Effector memory CD4-positive, alpha-beta T cell (primary cell): ENCODE measurements around the gene TAS2R3.
A peak's percentile ranks its signal among the peaks of the same experiment; 100 is the strongest.

Experiments used
- DNase-seq, 3 donors: peaks; one replicate each; pipeline ENCODE4 v3.0.0-alpha.2; 2020
- H3K27ac ChIP-seq: 2 replicates; pipeline ENCODE4 v1.7.0; 2013; ENCODE audit warnings: mild to moderate bottlenecking, low read length, moderate library complexity; ENCODE audit not compliant: insufficient read depth, poor library complexity, severe bottlenecking
- H3K27me3 ChIP-seq: replicated peaks from 2 replicates; pipeline ENCODE4 v1.7.0; 2013; ENCODE audit warnings: mild to moderate bottlenecking, low read length; ENCODE audit not compliant: insufficient read depth, control insufficient read depth, poor library complexity, severe bottlenecking
- H3K36me3 ChIP-seq: 2 replicates; pipeline ENCODE4 v1.7.0; 2013; ENCODE audit warnings: mild to moderate bottlenecking, low read length, moderate library complexity; ENCODE audit not compliant: control insufficient read depth, insufficient read depth
- H3K4me1 ChIP-seq: 2 replicates; pipeline ENCODE4 v1.7.0; 2013; ENCODE audit warnings: low read length, mild to moderate bottlenecking; ENCODE audit not compliant: control insufficient read depth, insufficient read depth, poor library complexity, severe bottlenecking
- H3K4me3 ChIP-seq: 2 replicates; pipeline ENCODE4 v1.7.0; 2013; ENCODE audit warnings: low read length, low read depth, mild to moderate bottlenecking; ENCODE audit not compliant: insufficient read depth, poor library complexity, severe bottlenecking
- H3K9me3 ChIP-seq: 2 replicates; pipeline ENCODE4 v1.7.0; 2013; ENCODE audit warnings: mild to moderate bottlenecking, low read length, moderate library complexity; ENCODE audit not compliant: control insufficient read depth
- total RNA-seq, 3 donors: gene quantifications; one replicate each; lab custom pipeline; 2026; lab: John Stamatoyannopoulos, UW

Gene TAS2R3, protein sequence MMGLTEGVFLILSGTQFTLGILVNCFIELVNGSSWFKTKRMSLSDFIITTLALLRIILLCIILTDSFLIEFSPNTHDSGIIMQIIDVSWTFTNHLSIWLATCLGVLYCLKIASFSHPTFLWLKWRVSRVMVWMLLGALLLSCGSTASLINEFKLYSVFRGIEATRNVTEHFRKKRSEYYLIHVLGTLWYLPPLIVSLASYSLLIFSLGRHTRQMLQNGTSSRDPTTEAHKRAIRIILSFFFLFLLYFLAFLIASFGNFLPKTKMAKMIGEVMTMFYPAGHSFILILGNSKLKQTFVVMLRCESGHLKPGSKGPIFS
- total RNA-seq = 0 to 0.35 (median 0.09) reads per million in 3 donors

DNA sequence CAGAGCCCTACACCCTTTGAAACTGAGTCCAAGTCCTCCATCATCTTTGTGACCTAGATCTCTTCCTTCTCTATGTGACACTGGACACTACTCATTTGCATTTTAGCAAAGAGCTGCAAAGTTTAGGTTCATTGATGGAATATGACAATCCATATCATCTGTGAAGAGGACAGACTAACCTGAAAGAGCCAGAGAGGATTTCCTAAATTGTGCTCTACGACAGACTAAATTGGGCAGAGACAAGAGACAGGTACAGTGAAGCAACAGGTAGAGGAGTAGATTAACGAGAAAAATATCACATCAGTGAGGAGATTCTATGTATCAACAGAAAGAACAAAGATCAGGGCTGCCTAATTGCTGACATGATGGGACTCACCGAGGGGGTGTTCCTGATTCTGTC lies at the start of gene TAS2R3:
TAS2R3 (plus strand) TSS at position 301 of the 400 bp plus-strand sequence; CDS start at position 363, 62 bp downstream.
- no peaks in the 10 kb centered on the region for H3K4me1 ChIP-seq
- H3K27me3 ChIP-seq = no peaks in the 10 kb centered on the region
- H3K9me3 ChIP-seq = no peaks in the 10 kb centered on the region
- no peak within 1 kb of the TSS for H3K4me3 ChIP-seq
- H3K36me3 ChIP-seq = peaks cover 23% of the 10 kb centered on the region
- no peak within 1 kb of the TSS for H3K27ac ChIP-seq
- no peak for DNase-seq

GRCh38 chr7:141714571-141714970 lies 49.3 kb upstream of the TAS2R3 start:
- no peak overlapping the region for H3K27ac ChIP-seq
- no peaks in the 10 kb centered on the region for H3K9me3 ChIP-seq
- no peak for DNase-seq
- H3K36me3 ChIP-seq = no peaks in the 10 kb centered on the region
- H3K4me1 ChIP-seq = no peaks in the 10 kb centered on the region
- no peaks in the 10 kb centered on the region for H3K27me3 ChIP-seq
- no peak overlapping the region for H3K4me3 ChIP-seq

GRCh38 chr7:141715018-141715417 lies 48.9 kb upstream of the TAS2R3 start:
- Histone ChIP-seq H3K4me3 (no peak overlapping the region), H3K36me3 (no peaks in the 10 kb centered on the region), H3K27ac (no peak overlapping the region), H3K4me1 (no peaks in the 10 kb centered on the region), H3K9me3 (no peaks in the 10 kb centered on the region), H3K27me3 (no peaks in the 10 kb centered on the region)
- DNase-seq = no peak

GRCh38 chr7:141715794-141716689 lies 47.9 kb upstream of the TAS2R3 start:
- Histone ChIP-seq H3K9me3 (no peaks in the 10 kb centered on the region), H3K4me3 (no peak overlapping the region), H3K4me1 (no peaks in the 10 kb centered on the region), H3K36me3 (no peaks in the 10 kb centered on the region), H3K27ac (no peak overlapping the region), H3K27me3 (no peaks in the 10 kb centered on the region)
- no peak for DNase-seq

GRCh38 chr7:141717450-141717849 lies 46.4 kb upstream of the TAS2R3 start:
- no peaks in the 10 kb centered on the region for H3K4me1 ChIP-seq
- no peaks in the 10 kb centered on the region for H3K27me3 ChIP-seq
- H3K27ac ChIP-seq = no peak overlapping the region
- no peak overlapping the region for H3K4me3 ChIP-seq
- H3K36me3 ChIP-seq = no peaks in the 10 kb centered on the region
- H3K9me3 ChIP-seq = no peaks in the 10 kb centered on the region
- DNase-seq = no peak

DNA sequence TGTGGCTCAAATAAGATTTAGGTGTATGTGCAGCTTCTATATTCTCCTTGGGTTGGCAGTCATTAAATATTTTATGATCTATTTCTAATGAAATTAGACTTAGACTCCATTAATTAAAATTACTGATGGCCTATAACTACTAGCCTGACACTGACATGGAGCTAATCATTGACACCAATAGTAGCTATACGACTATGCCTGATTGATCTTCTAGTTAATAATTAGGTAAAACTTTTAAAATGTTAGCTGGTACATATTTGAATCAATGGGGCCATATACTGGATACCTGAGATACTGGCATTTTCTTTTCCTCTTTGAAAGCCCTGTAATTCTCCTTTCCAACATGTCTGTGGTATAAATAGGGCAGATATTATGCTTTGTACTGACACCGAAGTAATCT lies 41.4 kb upstream of the TAS2R3 start:
- H3K27me3 ChIP-seq = no peaks in the 10 kb centered on the region
- no peak overlapping the region for H3K4me3 ChIP-seq
- no peaks in the 10 kb centered on the region for H3K9me3 ChIP-seq
- no peaks in the 10 kb centered on the region for H3K36me3 ChIP-seq
- DNase-seq = no peak
- H3K4me1 ChIP-seq = no peaks in the 10 kb centered on the region
- H3K27ac ChIP-seq = no peak overlapping the region

- Histone ChIP-seq H3K27me3 (no peaks in the 10 kb centered on the region), H3K36me3 (no peaks in the 10 kb centered on the region), H3K9me3 (no peaks in the 10 kb centered on the region), H3K4me1 (no peaks in the 10 kb centered on the region), H3K4me3 (no peak overlapping the region), H3K27ac (no peak overlapping the region)
- no peak for DNase-seq
Observed at GRCh38 chr7:141729020-141729419, 34.9 kb upstream of the TAS2R3 start.

DNA sequence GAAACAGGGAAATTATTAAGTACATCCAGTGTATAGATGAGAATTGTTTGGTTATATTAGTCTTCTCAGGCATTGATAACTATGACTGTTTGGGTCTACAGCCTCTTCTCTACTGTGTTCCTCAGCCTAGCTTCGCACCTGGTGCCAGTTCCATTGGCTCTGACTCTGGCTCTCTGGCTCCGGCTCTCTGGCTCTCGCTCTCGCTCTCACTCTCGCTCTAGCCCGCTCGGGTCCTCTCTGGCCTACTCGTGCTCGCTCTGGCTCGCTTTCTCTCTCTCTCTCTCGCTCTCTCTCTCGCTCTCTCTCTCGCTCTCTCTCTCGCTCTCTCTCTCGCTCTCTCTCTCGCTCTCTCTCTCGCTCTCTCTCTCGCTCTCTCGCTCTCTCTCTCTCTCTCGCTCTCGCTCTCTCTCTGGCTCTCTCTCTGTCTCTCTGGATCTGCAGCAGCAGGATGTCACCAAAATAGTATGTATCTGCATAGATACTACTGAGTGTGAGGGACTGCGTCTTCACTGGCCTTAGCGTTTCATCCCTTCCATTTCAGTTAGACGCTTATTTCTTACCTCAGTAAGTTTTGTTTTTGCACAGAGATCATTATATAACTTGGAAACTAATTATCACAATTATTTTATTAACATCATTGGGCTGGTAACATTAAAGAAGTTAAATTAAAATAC lies 32.3 kb upstream of the TAS2R3 start:
- H3K27me3 ChIP-seq = no peaks in the 10 kb centered on the region
- no peaks in the 10 kb centered on the region for H3K9me3 ChIP-seq
- H3K4me3 ChIP-seq = no peak overlapping the region
- DNase-seq = no peak
- H3K4me1 ChIP-seq = no peaks in the 10 kb centered on the region
- H3K36me3 ChIP-seq = no peaks in the 10 kb centered on the region
- H3K27ac ChIP-seq = no peak overlapping the region

GRCh38 chr7:141737118-141737835 lies 26.6 kb upstream of the TAS2R3 start:
- peaks cover 19% of the 10 kb centered on the region for H3K4me1 ChIP-seq
- no peaks in the 10 kb centered on the region for H3K9me3 ChIP-seq
- peak overlapping the region; percentile 74 for H3K4me3 ChIP-seq
- H3K36me3 ChIP-seq = peaks cover 16% of the 10 kb centered on the region
- peak overlapping the region; percentile 81 for H3K27ac ChIP-seq
- no peaks in the 10 kb centered on the region for H3K27me3 ChIP-seq
- peak in 1 of 3 donors; percentile 12 for DNase-seq
